ENCODE measurements around the gene DIAPH2.

The DIAPH2 gene

GRCh38 chrX:97294041-97294440 lies 609.4 kb downstream of the DIAPH2 start:
- Histone ChIP-seq H3K27ac (ENCODE audit: extremely low read depth, low read depth, low read length) (no peak overlapping the region), H3K4me1 (ENCODE audit: control insufficient read depth, insufficient read depth, low read length) (no peaks in the 10 kb centered on the region), H3K36me3 (ENCODE audit: control insufficient read depth in 2 of 2, insufficient read depth in 1 of 2, low read length in 2 of 2) (no peaks in the 10 kb centered on the region), H3K9me3 (ENCODE audit: control insufficient read depth, insufficient read depth, low read depth, low read length) (no peaks in the 10 kb centered on the region), H3K4me3 (ENCODE audit: low read depth, low read length) (no peak overlapping the region)
- POLR2A ChIA-PET: no interaction called here
- CTCF ChIA-PET: no interaction called here
- TF ChIP-seq ZNF623 (tag by site-specific recombination; IDR thresholded peaks at IDR 0.05) (no peak), ELK4 (IDR thresholded peaks at IDR 0.05; ENCODE audit: borderline replicate concordance, low read depth, low read length) (no peak), ZNF121 (tag by site-specific recombination; IDR thresholded peaks at IDR 0.05) (no peak), ZNF169 (tag by site-specific recombination; IDR thresholded peaks at IDR 0.05) (no peak), ZNF354C (tag by site-specific recombination; IDR thresholded peaks at IDR 0.05; ENCODE audit: borderline replicate concordance, low read depth) (no peak), ATF2 (tag by site-specific recombination; IDR thresholded peaks at IDR 0.05; ENCODE audit: low read depth) (no peak), ZXDB (tag by site-specific recombination; IDR thresholded peaks at IDR 0.05) (no peak), ZNF292 (tag by site-specific recombination; IDR thresholded peaks at IDR 0.05; ENCODE audit: borderline replicate concordance, low read depth) (no peak), ZSCAN5A (tag by site-specific recombination; IDR thresholded peaks at IDR 0.05) (no peak)
- TF ChIP-seq, protein P1, sequence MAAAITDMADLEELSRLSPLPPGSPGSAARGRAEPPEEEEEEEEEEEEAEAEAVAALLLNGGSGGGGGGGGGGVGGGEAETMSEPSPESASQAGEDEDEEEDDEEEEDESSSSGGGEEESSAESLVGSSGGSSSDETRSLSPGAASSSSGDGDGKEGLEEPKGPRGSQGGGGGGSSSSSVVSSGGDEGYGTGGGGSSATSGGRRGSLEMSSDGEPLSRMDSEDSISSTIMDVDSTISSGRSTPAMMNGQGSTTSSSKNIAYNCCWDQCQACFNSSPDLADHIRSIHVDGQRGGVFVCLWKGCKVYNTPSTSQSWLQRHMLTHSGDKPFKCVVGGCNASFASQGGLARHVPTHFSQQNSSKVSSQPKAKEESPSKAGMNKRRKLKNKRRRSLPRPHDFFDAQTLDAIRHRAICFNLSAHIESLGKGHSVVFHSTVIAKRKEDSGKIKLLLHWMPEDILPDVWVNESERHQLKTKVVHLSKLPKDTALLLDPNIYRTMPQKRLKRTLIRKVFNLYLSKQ (tag by site-specific recombination; IDR thresholded peaks at IDR 0.05; ENCODE audit: borderline replicate concordance): no peak
- TF ChIP-seq, protein P2, sequence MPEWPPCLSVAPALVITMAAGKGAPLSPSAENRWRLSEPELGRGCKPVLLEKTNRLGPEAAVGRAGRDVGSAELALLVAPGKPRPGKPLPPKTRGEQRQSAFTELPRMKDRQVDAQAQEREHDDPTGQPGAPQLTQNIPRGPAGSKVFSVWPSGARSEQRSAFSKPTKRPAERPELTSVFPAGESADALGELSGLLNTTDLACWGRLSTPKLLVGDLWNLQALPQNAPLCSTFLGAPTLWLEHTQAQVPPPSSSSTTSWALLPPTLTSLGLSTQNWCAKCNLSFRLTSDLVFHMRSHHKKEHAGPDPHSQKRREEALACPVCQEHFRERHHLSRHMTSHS (tag by site-specific recombination; IDR thresholded peaks at IDR 0.05): no peak
- TF ChIP-seq, protein P3, sequence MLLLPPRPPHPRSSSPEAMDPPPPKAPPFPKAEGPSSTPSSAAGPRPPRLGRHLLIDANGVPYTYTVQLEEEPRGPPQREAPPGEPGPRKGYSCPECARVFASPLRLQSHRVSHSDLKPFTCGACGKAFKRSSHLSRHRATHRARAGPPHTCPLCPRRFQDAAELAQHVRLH (tag by site-specific recombination; IDR thresholded peaks at IDR 0.05): no peak

DNA sequence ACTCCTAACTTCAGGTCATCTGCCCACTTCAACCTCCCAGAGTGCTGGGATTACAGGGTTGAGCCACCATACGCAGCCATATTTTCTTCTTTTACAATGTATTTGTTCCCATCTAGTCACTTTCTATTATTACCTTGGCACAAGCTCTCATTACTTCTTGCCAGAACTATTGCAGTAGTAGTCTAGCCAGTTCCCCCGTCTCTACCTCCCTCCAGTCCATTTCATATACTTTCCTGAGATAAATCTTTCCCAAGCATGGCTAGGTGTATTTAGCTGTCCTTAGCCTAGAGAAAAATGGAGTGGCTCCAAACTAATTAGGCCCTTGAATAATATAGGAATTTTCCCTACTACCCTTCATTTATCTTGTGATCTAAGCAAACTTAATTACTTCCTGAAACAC lies 611.3 kb downstream of the DIAPH2 start:
- POLR2A ChIA-PET: interaction anchor here (0.9 kb wide), 1 partner anchor 17 kb away, joined by 4 read pairs; no protein-coding TSS in a partner anchor
- Histone ChIP-seq H3K4me3 (ENCODE audit: low read depth, low read length) (no peak overlapping the region), H3K4me1 (ENCODE audit: control insufficient read depth, insufficient read depth, low read length) (no peaks in the 10 kb centered on the region), H3K27ac (ENCODE audit: extremely low read depth, low read depth, low read length) (no peak overlapping the region), H3K9me3 (ENCODE audit: control insufficient read depth, insufficient read depth, low read depth, low read length) (no peaks in the 10 kb centered on the region), H3K36me3 (ENCODE audit: control insufficient read depth in 2 of 2, insufficient read depth in 1 of 2, low read length in 2 of 2) (no peaks in the 10 kb centered on the region)
- CTCF ChIA-PET: interaction anchor here (0.6 kb wide), 1 partner anchor 17 kb away, joined by 4 read pairs; no protein-coding TSS in a partner anchor
- no peak for TF ChIP-seq KLF10 (tag by site-specific recombination; IDR thresholded peaks at IDR 0.05)
- TF ChIP-seq ZNF658 (tag by site-specific recombination; IDR thresholded peaks at IDR 0.05): no peak
- no peak for TF ChIP-seq ZNF221 (tag by site-specific recombination; IDR thresholded peaks at IDR 0.05; ENCODE audit: borderline replicate concordance)
- no peak for TF ChIP-seq ZNF621 (tag by site-specific recombination; IDR thresholded peaks at IDR 0.05)
- TF ChIP-seq SETDB1 (IDR thresholded peaks at IDR 0.05; ENCODE audit: insufficient read length, low read length): no peak
- TF ChIP-seq ZNF514 (tag by site-specific recombination; IDR thresholded peaks at IDR 0.05): no peak
- no peak for TF ChIP-seq ZNF776 (tag by site-specific recombination; IDR thresholded peaks at IDR 0.05; ENCODE audit: borderline replicate concordance)
- TF ChIP-seq SP7 (tag by site-specific recombination; IDR thresholded peaks at IDR 0.05): no peak

Data from HEK293 (cell line).